Fibroblast of mammary gland (primary cell): ENCODE data around the gene ZIC3.

Experiments used
- DNase-seq: peaks from one replicate; pipeline ENCODE4 v3.0.0-alpha.2; 2010; ENCODE audit warnings: low read depth
- H3K4me3 ChIP-seq: 2 replicates; pipeline ENCODE4 v1.5.1; 2011; ENCODE audit warnings: low read depth, mild to moderate bottlenecking, low read length, moderate library complexity; ENCODE audit not compliant: control insufficient read depth
- TF ChIP-seq, protein P1 (sequence below): conservative IDR thresholded peaks from 2 replicates; pipeline ENCODE4 v1.5.1; 2011; ENCODE audit warnings: low read depth, low read length, inconsistent platforms; ENCODE audit not compliant: control insufficient read depth, insufficient read depth

Gene ZIC3

GRCh38 chrX:137566746-137567679 is 1.1 kb downstream of the ZIC3 start:
- TF ChIP-seq, protein P1, sequence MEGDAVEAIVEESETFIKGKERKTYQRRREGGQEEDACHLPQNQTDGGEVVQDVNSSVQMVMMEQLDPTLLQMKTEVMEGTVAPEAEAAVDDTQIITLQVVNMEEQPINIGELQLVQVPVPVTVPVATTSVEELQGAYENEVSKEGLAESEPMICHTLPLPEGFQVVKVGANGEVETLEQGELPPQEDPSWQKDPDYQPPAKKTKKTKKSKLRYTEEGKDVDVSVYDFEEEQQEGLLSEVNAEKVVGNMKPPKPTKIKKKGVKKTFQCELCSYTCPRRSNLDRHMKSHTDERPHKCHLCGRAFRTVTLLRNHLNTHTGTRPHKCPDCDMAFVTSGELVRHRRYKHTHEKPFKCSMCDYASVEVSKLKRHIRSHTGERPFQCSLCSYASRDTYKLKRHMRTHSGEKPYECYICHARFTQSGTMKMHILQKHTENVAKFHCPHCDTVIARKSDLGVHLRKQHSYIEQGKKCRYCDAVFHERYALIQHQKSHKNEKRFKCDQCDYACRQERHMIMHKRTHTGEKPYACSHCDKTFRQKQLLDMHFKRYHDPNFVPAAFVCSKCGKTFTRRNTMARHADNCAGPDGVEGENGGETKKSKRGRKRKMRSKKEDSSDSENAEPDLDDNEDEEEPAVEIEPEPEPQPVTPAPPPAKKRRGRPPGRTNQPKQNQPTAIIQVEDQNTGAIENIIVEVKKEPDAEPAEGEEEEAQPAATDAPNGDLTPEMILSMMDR, result no peak
- H3K4me3 ChIP-seq, result no peak overlapping the region
- no peak for DNase-seq

- H3K4me3 ChIP-seq, result no peak overlapping the region
- TF ChIP-seq, protein P1, result no peak
- DNase-seq, result no peak
Measured at GRCh38 chrX:137567682-137568232, 1.8 kb downstream of the ZIC3 start.

DNA sequence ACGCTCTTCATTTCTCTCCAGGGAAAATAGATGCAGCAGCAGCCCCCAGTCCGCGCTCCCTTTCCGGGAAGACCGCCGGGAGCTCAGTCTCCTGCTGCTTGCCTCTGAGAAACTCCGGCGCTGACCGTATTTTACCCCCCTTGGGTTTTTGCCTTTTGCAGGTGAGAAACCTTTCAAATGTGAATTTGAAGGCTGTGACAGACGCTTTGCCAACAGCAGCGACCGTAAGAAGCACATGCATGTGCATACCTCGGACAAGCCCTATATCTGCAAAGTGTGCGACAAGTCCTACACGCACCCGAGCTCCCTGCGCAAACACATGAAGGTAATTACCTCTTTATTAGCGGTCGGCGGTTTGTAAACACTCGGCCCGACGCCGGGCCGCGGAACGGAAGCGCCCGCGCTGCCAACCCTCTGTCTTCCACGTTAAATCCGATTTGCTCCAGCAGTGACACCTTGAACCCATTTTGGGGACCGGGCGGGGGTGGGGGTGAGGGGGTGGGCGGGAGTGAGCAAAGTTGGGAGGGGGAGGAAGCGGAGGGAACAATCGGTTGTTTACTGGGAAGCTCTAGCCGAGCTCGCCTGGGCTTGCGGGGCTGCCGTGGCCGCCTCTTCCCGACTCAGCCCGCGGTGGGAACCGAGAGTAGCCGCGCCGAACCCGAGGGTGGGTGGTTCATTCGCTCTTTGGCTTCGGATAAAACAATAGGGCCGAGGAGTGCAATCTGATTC is 3.0 kb downstream of the ZIC3 start:
- TF ChIP-seq, protein P1, result no peak
- H3K4me3 ChIP-seq, result no peak overlapping the region
- no peak for DNase-seq

DNA sequence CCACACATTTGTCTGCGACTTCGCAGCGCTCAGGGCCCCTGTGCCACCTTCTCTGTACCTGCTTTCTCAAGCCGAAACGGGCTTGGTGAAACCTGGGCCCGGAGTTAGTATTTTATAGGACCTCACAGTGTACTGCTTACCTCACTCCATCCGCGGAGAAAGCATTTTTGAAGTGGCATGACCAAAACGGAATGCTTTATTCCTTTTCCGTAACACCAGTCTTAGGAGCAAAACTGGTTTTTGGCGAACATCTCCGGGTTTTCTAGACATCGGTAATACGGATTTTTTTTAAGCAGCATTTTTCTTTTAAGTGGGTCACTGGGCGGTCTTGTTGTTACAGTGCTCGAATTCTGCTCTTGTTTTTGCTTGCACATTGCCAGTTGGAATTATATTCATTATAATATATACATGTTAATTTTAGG is 3.6 kb downstream of the ZIC3 start:
- no peak overlapping the region for H3K4me3 ChIP-seq
- no peak for DNase-seq
- TF ChIP-seq, protein P1, result no peak

GRCh38 chrX:137573324-137574101 is 7.6 kb downstream of the ZIC3 start:
- no peak overlapping the region for H3K4me3 ChIP-seq
- DNase-seq, result no peak
- TF ChIP-seq, protein P1, result no peak
